ENCODE results near the gene ZNF792.

The ZNF792 gene

DNA sequence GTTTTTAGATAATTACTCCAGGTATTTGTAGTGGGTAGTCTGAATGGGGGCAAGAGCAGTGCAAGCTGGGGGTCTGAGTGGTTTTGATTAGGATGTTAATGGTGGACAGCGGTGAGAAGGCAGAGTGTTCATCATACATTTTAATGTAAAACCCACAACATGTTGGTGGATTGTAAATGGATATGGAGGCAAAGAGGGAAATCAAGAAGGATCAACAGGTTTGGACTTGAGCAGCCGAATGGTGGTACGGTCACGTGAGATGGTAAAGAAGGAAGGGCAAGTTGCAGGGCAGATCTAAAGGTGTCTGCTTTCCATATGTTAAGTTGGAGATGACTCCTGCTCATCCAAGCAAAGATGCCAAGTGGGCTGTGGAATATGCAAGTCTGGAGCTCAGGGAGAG is 27.8 kb downstream of the ZNF792 start:
- ATAC-seq (ENCODE audit: insufficient read depth, low read depth) (no peak), DNase-seq (no peak)
- Histone ChIP-seq H3K4me3 (ENCODE audit: low read depth in 1 of 2, low read length in 2 of 2) (no peak overlapping the region), H3K27me3 (ENCODE audit: insufficient read depth, low read length, poor library complexity) (no peaks in the 10 kb centered on the region), H3K4me1 (ENCODE audit: insufficient read depth, low read length) (no peaks in the 10 kb centered on the region), H3K27ac (ENCODE audit: low read length) (no peak overlapping the region), H3K4me2 (ENCODE audit: insufficient read depth, low read length) (no peak overlapping the region), H3K79me2 (ENCODE audit: insufficient read depth, low read length) (no peaks in the 10 kb centered on the region), H3K9me3 (ENCODE audit: insufficient read depth, low read length, severe bottlenecking) (no peaks in the 10 kb centered on the region), H2AFZ (ENCODE audit: low read depth, low read length) (no peak overlapping the region), H4K20me1 (ENCODE audit: insufficient read depth, low read length) (no peaks in the 10 kb centered on the region), H3K9ac (ENCODE audit: low read depth, low read length) (no peak overlapping the region), H3K36me3 (ENCODE audit: insufficient read depth, low read length) (peaks cover 3% of the 10 kb centered on the region; the same call in 1 of the 2 replicates)
- TF ChIP-seq EZH2 (IDR thresholded peaks at IDR 0.05; ENCODE audit: borderline replicate concordance, low read depth, low read length, severe bottlenecking), result no peak
- TF ChIP-seq CTCF (IDR thresholded peaks at IDR 0.05; ENCODE audit: borderline replicate concordance, extremely low read depth, low read length, poor library complexity, severe bottlenecking), result no peak

- no peak overlapping the region for H2AFZ ChIP-seq (ENCODE audit: low read depth, low read length)
- no peak for TF ChIP-seq CTCF (IDR thresholded peaks at IDR 0.05; ENCODE audit: borderline replicate concordance, extremely low read depth, low read length, poor library complexity, severe bottlenecking)
- no peak for TF ChIP-seq EZH2 (IDR thresholded peaks at IDR 0.05; ENCODE audit: borderline replicate concordance, low read depth, low read length, severe bottlenecking)
- H3K27me3 ChIP-seq (ENCODE audit: insufficient read depth, low read length, poor library complexity), result peaks cover 2% of the 10 kb centered on the region
- no peak overlapping the region for H3K9ac ChIP-seq (ENCODE audit: low read depth, low read length)
- H4K20me1 ChIP-seq (ENCODE audit: insufficient read depth, low read length), result no peaks in the 10 kb centered on the region
- ATAC-seq (ENCODE audit: insufficient read depth, low read depth), result no peak
- no peak overlapping the region for H3K27ac ChIP-seq (ENCODE audit: low read length)
- H3K9me3 ChIP-seq (ENCODE audit: insufficient read depth, low read length, severe bottlenecking), result no peaks in the 10 kb centered on the region
- no peaks in the 10 kb centered on the region; the same call in 1 of the 2 replicates for H3K4me1 ChIP-seq (ENCODE audit: insufficient read depth, low read length)
- peaks cover 3% of the 10 kb centered on the region; the same call in 1 of the 2 replicates for H3K36me3 ChIP-seq (ENCODE audit: insufficient read depth, low read length)
- no peak for DNase-seq
- H3K4me3 ChIP-seq (ENCODE audit: low read depth in 1 of 2, low read length in 2 of 2), result no peak overlapping the region
- no peak overlapping the region for H3K4me2 ChIP-seq (ENCODE audit: insufficient read depth, low read length)
- no peaks in the 10 kb centered on the region for H3K79me2 ChIP-seq (ENCODE audit: insufficient read depth, low read length)
Observed at GRCh38 chr19:34932494-34932893, 31.5 kb downstream of the ZNF792 start.

DNA sequence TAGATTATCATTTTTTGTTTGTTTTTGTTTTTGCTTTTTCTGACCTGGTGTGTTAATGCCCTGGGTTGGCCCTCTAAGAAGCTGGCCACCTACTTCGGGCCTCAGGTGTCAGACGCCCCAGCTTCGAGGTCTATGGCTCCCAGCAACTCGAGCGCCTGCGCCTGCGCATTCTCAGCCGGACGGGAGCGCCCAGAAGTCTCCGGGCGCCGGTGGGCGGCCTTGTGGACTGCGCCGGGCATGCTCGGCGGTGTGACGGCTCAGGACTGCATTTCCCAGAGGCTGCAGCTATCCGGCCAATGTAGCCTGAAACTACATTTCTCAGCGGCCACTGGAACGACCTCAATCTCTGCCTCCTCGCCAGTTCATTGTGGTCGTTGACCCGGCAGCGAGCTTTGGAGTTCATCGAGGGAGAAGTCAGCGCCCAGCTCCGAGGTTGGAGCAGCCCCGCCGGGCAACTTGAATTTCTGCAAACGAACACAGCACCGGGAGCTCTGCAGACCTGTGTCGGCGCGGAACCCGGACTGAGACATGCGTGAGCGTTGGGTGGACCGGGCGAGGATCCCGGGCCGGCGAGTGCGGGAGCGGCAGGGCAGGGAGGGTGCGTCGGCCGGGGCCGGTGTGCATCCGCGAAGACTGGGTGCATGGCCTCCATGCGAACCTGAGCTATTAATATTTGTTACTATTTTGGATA is 37.2 kb downstream of the ZNF792 start, which contains the start of gene ZNF30:
TSS of gene ZNF30 (plus strand) at position 219 of the 691 bp plus-strand sequence. CDS start 3,045 bp downstream, outside the sequence.
- Histone ChIP-seq H3K9ac (ENCODE audit: low read depth, low read length) (peak within 1 kb of the TSS; percentile 64), H3K4me2 (ENCODE audit: insufficient read depth, low read length) (peak within 1 kb of the TSS; percentile 59), H3K27ac (ENCODE audit: low read length) (peak within 1 kb of the TSS; percentile 65), H3K4me3 (ENCODE audit: low read depth in 1 of 2, low read length in 2 of 2) (peak within 1 kb of the TSS; percentile 31 to 64; a peak in 3 of 4 replicates), H3K9me3 (ENCODE audit: insufficient read depth, low read length, severe bottlenecking) (no peaks in the 10 kb centered on the region), H2AFZ (ENCODE audit: low read depth, low read length) (peak within 1 kb of the TSS; percentile 79), H3K27me3 (ENCODE audit: insufficient read depth, low read length, poor library complexity) (peaks cover 15% of the 10 kb centered on the region), H4K20me1 (ENCODE audit: insufficient read depth, low read length) (no peaks in the 10 kb centered on the region), H3K4me1 (ENCODE audit: insufficient read depth, low read length) (peaks cover 7% of the 10 kb centered on the region; the same call in 1 of the 2 replicates), H3K79me2 (ENCODE audit: insufficient read depth, low read length) (0 out of 2 replicates have a peak, but pooled peaks cover 2% of the 10 kb centered on the region), H3K36me3 (ENCODE audit: insufficient read depth, low read length) (no peaks in the 10 kb centered on the region; the same call in 1 of the 2 replicates)
- no peak for TF ChIP-seq CTCF (IDR thresholded peaks at IDR 0.05; ENCODE audit: borderline replicate concordance, extremely low read depth, low read length, poor library complexity, severe bottlenecking)
- peak; percentile 79 for TF ChIP-seq EZH2 (IDR thresholded peaks at IDR 0.05; ENCODE audit: borderline replicate concordance, low read depth, low read length, severe bottlenecking)
- ATAC-seq (ENCODE audit: insufficient read depth, low read depth), result peak; percentile 88
- peak; percentile 69 for DNase-seq
